Right cardiac atrium (tissue), 5 donors: ENCODE measurements around the gene ZNF48. TPM values are rescaled to one million over a fixed set of nuclear protein-coding genes. Genes with fewer than 3 reads are reported as not detected.
A peak's percentile ranks its signal among the peaks of the same experiment; 100 is the strongest.

Experiments
- ATAC-seq, 2 donors: fragments of 200-7000 bp; cut with Tn5 transposase; one replicate each; pipeline versions ENCODE4 v1.8.0 to v1.9.1; 2020; ENCODE audit warnings: moderate library complexity in 2 of 2, mild to moderate bottlenecking in 1 of 2
- DNase-seq, 3 donors: peaks; one replicate each; pipeline ENCODE4 v3.0.0-alpha.2; 2020
- H3K27ac ChIP-seq: one replicate; pipeline ENCODE4 v1.5.1; 2013; ENCODE audit warnings: mild to moderate bottlenecking, low read length, control low read depth, moderate library complexity
- H3K27me3 ChIP-seq: one replicate; pipeline ENCODE4 v1.6.1; 2013; ENCODE audit not compliant: control insufficient read depth, insufficient read depth
- H3K4me1 ChIP-seq: one replicate; pipeline ENCODE4 v1.6.1; 2013; ENCODE audit warnings: low read length; ENCODE audit not compliant: control insufficient read depth, insufficient read depth
- H3K4me3 ChIP-seq: one replicate; pipeline ENCODE4 v1.5.1; 2013; ENCODE audit warnings: low read length, control low read depth
- H3K9me3 ChIP-seq: one replicate; pipeline ENCODE4 v1.6.1; 2013; ENCODE audit warnings: low read length; ENCODE audit not compliant: control insufficient read depth
- WGBS: extraction: QIAGEN DNeasy Blood & Tissue Kit; methylation state at CpG from one replicate; pipeline ENCODE4 v1.1.7; 2013; 5-methylcytosine and 5-hydroxymethylcytosine counted together
- intact Hi-C, 4 donors: fragments of 100-400 bp; cut with DNase I; formaldehyde crosslinking; loops; one replicate each; pipeline versions ENCODE4 v1.11.0 to v1.14.0; 2022 to 2023
- polyA plus RNA-seq: library from polyadenylated mRNA; stranded (reverse); fragments of 200-250 nt; gene quantifications from one replicate; pipeline ENCODE4 v1.2.3, GENCODE V29; 2013
- total RNA-seq, 4 donors: library from RNA; stranded (reverse); fragmentation: NEBNext Ultra II Directional; extraction: Animal tissue kit (Norgen Biotek cat#: 25700); gene quantifications; one replicate each; pipeline ENCODE4 v1.2.1, GENCODE V29; 2021
- donor health status: healthy with polysubstance abuse.
- donor health status: DM: no; HTN: yes; CAD: no.
- donor health status: DM: no; HTN: no; CAD: no.
- donor health status: DM: no; HTN: yes; CAD: no; lungs with severe emphysema.
- donor health status: DM: yes; HTN: yes; CAD: no.

ZNF48 gene
- total and polyA plus RNA-seq, 5 donors: 3.6 to 8.0 (median 7.4) TPM

DNA sequence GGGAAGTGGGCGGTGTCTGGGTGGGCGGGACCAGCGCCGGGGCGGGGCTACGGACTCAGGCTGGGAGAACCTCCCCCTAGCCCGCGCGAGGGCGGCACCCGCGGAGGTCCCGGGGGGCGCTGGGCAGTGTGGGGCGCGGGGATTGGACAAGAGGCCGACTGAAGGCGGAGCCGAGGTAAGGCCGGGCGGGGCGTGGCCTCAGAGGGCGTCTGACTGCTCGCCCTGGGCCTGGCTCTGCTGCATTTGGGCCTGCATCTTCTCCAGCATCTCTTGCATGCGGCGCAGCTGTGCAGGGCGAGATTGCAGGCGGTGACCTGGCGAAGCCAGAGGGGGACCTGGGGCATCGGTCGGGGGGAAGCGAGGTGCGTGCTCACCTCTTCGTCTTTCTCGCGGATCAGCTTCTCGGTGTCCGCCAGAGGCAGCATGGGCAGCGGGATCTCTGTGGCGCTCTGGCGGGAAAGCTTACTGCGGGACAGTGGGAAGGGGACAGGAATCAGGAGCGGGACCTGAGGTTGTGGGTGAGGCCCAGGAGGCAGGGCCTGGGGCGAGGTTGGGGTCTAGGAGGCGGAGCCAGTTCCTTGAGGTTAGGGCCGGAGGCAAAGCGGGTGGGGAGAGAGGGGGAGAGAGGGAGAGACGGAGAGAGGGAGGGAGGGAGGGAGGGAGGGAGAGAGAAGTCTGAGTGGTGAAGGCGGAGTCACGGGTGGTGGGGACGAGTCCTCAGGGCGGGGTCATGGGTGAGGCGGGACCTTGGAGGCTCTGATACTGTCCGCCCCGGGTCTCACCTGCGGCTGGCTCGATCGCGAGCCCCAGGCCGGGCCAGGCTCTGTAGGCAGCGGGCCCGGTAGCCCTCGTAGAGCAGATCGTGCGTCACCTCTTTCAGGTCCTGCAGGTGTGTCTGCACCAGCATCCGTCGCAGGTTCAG, 16.7 kb upstream of the ZNF48 start:
- H3K4me1 ChIP-seq: peaks cover 2% of the 10 kb centered on the region
- intact Hi-C loops: no loop called here
- ATAC-seq (peak; percentile 97), DNase-seq (peak; percentile 99 to 100 (median 100))
- WGBS: under 1% methylated on average over 67 of the region's 67 CpGs
- no peaks in the 10 kb centered on the region for H3K9me3 ChIP-seq
- H3K4me3 ChIP-seq: peak overlapping the region; percentile 71
- peak overlapping the region; percentile 98 for H3K27ac ChIP-seq
- H3K27me3 ChIP-seq: no peaks in the 10 kb centered on the region

DNA sequence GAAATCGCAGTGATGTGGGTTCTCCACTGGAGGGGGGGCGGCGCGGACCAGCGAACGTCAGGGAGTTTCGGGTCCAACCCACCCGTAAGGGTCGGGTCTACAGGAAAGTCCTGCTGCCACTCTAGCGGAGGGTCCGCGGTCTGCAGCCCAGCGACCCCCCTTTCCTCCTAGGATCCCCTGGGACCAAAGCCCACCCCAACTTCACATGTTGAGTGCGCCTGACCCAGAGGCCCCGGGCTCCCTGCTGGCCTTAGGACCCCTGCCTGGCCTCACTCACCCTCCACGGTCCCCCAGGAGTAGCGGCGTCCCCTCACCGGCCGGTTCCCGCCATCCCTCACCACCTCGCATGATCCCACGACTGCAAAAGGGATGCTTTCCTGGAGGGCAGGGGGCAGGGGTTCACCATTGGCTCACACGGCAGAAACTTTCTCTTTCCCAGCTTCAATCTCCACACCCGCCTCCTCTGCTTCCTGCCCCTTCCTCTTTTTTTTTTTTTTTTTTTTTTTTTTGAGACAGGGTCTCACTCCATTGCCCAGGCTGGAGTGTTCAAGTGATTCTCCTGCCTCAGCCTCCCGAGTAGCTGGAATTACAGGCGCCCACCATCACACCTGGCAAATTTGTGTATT, 15.9 kb upstream of the ZNF48 start:
- DNase-seq: no peak
- peak overlapping the region; percentile 22 for H3K4me3 ChIP-seq
- intact Hi-C loops: no loop called here
- peak overlapping the region; percentile 38 for H3K27ac ChIP-seq
- H3K4me1 ChIP-seq: peaks cover 2% of the 10 kb centered on the region
- no peaks in the 10 kb centered on the region for H3K27me3 ChIP-seq
- ATAC-seq: no peak
- H3K9me3 ChIP-seq: no peaks in the 10 kb centered on the region
- 25% methylated on average over 27 of the region's 27 CpGs for WGBS

DNA sequence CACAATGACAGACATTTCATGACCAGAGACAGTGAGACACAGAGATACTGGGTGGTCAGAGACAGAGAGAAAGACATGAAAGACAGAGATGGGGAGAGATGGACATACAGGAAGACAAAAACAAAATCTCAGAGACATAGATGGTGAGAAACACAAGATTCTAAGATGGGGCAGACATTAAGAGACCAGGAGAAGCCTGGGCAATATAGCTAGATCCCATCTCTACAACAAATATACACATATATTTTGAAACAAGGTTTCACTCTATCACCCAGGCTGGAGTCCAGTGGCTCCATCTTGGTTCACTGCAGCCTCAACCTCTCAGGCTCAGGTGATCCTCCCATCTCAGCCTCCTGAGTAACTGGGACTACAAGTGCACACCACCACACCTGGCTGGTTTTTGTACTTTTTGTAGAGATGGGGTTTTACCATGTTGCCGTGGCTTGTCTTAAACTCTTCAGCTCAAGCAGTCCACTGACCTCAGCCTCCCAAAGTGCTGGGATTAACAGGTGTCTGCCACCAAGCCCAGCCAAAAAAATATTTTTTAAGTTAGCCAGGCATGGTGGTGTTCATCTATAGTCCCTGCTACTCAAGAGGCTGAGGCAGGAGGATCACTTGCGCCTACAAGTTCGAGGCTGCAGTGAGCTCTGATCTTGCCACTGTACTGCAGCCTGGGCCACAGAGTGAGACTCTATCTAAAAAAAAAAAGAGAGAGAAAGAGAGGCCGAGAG, 15.0 kb upstream of the ZNF48 start:
- Histone ChIP-seq H3K27ac (no peak overlapping the region), H3K4me1 (peaks cover 2% of the 10 kb centered on the region), H3K9me3 (no peaks in the 10 kb centered on the region), H3K4me3 (no peak overlapping the region), H3K27me3 (no peaks in the 10 kb centered on the region)
- intact Hi-C loops: no loop called here
- DNase-seq: peak in 1 of 3 donors; percentile 10
- no peak for ATAC-seq
- WGBS: 86% methylated on average over 4 of the region's 4 CpGs

GRCh38 chr16:30380803-30381208, 14.4 kb upstream of the ZNF48 start:
- H3K27ac ChIP-seq: no peak overlapping the region
- peak in 1 of 3 donors; percentile 12 for DNase-seq

DNA sequence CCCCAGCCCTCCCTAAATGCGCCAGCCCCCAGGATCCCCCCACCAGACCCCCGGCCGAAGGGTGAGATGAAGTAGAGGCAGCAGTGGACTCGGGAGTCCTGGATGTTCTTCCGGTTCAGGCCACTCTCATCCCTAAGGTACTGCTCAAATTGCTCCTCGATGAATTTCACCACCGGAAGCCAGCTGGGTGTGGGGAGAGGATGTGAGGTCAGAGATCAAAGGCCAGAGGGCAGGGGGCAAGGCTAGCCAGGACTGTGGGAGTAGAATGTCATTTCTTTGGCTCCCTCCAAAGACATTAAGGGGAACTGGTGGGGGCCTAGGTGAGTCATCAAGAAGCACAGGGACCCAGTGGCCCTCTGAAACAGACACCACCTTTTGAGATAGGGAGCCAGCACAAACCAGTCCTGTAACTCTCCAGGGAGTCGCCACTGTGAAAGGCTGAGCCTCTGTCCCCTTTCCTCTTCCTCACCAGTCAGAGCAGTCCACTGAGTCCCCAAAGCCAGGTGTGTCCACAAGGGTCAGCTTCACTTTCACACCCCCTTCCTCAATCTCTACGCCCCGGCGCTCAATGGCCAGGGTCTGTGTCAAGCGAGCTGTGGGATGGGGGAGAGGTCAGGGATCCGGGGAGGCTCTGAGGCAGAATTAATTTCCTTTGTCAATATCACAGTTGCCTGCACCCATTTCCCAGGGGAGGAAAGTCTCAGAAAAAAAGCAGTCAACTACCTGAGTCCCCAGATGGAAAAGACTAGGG, 13.8 kb upstream of the ZNF48 start:
- Histone ChIP-seq H3K4me3 (no peak overlapping the region), H3K27ac (no peak overlapping the region), H3K27me3 (no peaks in the 10 kb centered on the region), H3K4me1 (peaks cover 2% of the 10 kb centered on the region), H3K9me3 (no peaks in the 10 kb centered on the region)
- ATAC-seq (no peak), DNase-seq (peak in 1 of 3 donors; percentile 47)
- intact Hi-C loops: no loop called here
- WGBS: 75% methylated on average over 13 of the region's 13 CpGs

More at GRCh38 chr16:30380803-30381208, 14.4 kb upstream of the ZNF48 start:
- ATAC-seq: no peak
- H3K9me3 ChIP-seq: no peaks in the 10 kb centered on the region
- H3K4me3 ChIP-seq: no peak overlapping the region
- WGBS: 75% methylated on average over 6 of the region's 6 CpGs
- no peaks in the 10 kb centered on the region for H3K27me3 ChIP-seq
- H3K4me1 ChIP-seq: peaks cover 2% of the 10 kb centered on the region
- intact Hi-C loops: no loop called here

DNA sequence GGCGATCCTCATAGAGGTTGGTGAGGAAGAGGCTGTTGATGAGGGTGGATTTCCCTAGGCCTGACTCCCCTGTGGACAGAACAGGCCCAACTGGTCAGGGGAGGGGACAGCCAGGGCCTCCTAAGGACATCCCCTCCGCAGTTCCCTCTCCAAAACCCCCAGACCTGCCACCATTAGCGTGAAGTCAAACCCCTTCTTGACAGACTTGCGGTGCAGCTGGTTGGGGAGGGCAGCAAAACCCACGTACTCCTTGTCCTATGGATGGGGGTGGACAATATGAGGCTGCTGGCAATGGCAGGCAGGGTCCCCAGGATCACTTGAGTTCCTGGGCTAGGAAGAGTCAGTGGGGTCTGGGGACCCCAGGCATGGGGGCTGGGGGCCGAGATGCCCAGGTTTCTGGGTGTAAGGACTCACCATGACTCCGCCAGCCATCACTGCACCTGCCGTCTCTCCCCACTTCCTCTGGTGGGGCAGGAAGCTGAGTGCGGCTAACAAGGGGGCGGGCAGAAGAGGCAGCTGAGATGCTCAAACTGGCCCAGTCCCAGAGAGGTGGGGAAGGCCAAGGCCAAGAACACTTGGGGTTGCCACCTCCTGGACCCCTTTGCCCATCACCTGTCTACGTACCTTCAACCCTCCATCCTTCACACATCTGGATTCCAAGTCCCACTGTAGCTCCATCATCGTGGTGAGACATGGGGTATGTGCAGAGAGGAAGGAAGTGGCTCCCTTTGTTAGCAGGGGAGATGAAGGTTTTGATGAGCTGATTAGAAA, 12.9 kb upstream of the ZNF48 start, which contains the start of gene SEPTIN1:
Gene SEPTIN1, minus strand, starts transcription at position 451 of the 771 bp plus-strand sequence. Its CDS starts 19 bp downstream, at position 432.
- 61% methylated on average over 12 of the region's 12 CpGs for WGBS
- Histone ChIP-seq H3K4me1 (peaks cover 2% of the 10 kb centered on the region), H3K27ac (no peak within 1 kb of the TSS), H3K4me3 (no peak within 1 kb of the TSS), H3K9me3 (no peaks in the 10 kb centered on the region), H3K27me3 (no peaks in the 10 kb centered on the region)
- ATAC-seq (no peak), DNase-seq (peak in 1 of 3 donors; percentile 63)
- intact Hi-C loops: no loop called here

DNA sequence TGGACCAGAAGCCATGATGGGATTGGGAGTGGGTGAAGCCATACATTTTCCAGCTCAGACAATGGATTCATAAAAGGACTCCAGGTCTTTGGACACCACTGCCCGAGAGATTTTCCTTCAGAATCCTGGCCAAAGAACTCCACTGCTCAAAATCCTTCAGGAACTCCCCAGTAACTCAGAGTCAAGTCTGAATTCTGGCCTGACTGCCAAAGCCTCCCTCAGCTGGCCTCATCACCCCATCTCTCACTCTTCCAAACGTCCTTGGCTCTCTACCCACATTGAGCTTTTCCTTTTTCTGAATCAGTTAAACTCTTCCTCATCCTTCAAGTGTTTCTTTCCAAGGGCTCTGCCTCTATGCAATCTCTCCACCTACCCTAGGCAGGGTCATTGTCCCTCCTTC, 11.7 kb upstream of the ZNF48 start:
- Histone ChIP-seq H3K27ac (no peak overlapping the region), H3K4me3 (no peak overlapping the region), H3K27me3 (no peaks in the 10 kb centered on the region), H3K9me3 (no peaks in the 10 kb centered on the region), H3K4me1 (peaks cover 2% of the 10 kb centered on the region)
- intact Hi-C loops: no loop called here
- WGBS: 35% methylated on average over 2 of the region's 2 CpGs
- DNase-seq: peak in 1 of 3 donors; percentile 10
- no peak for ATAC-seq

DNA sequence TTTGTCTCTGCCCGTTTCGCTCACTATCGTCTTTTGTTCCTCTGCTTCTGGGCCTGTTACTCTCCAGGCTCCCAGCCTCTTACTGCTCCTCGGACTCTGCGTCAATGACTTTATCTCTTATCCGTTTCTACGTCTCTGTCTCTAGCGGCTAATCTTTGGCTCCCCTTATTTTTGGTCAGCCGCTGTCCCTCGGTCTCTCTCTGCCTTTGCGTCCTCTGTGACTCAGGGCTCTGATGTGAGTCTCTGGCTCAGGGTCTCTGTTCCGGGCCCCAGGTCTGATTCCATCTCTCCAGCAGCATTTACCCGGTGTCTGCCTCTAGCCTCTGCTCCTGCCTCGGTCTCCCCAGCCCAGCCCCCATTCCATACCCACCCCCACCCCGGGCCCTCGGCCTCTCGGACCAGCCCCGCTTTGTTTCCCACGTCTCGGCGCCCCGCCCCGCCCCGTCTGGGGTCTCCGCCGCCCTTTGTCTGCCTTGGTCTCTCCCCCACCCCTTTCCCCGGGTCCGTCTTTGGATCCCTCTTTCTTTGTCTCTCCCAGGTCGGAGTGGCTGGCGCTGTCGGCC, 547 bp upstream of the ZNF48 start:
- intact Hi-C loops: loop anchor here in 1 of 4 donors (10.0 kb wide), 1 partner anchor 300 kb away; the partner anchor contains the start of genes TBX6 and YPEL3
- H3K9me3 ChIP-seq: no peaks in the 10 kb centered on the region
- peak overlapping the region; percentile 86 for H3K4me3 ChIP-seq
- WGBS: 4% methylated on average over 31 of the region's 31 CpGs
- H3K27me3 ChIP-seq: no peaks in the 10 kb centered on the region
- H3K27ac ChIP-seq: peak overlapping the region; percentile 96
- peak; percentile 43 to 68 for ATAC-seq
- H3K4me1 ChIP-seq: no peaks in the 10 kb centered on the region
- peak in 2 of 3 donors; percentile 48 to 53 for DNase-seq

GRCh38 chr16:30395992-30396585, 869 bp downstream of the ZNF48 start:
- no peak for ATAC-seq
- H3K4me1 ChIP-seq: no peaks in the 10 kb centered on the region
- 10% methylated on average over 13 of the region's 13 CpGs for WGBS
- H3K9me3 ChIP-seq: no peaks in the 10 kb centered on the region
- no peak for DNase-seq
- H3K27me3 ChIP-seq: no peaks in the 10 kb centered on the region
- H3K27ac ChIP-seq: peak overlapping the region; percentile 14
- peak overlapping the region; percentile 86 for H3K4me3 ChIP-seq
- intact Hi-C loops: loop anchor here in 1 of 4 donors (10.0 kb wide), 1 partner anchor 301 kb away; the partner anchor contains the start of genes TBX6 and YPEL3
